Middle frontal gyrus (tissue), 1 donor: ENCODE results near the gene ATP2A3.
A peak's percentile ranks its signal among the peaks of the same experiment; 100 is the strongest.

Source experiments
- DNase-seq: peaks from one replicate; pipeline ENCODE4 v3.0.0-alpha.2; 2015; ENCODE audit warnings: low spot score; ENCODE audit errors: extremely low spot score

Gene ATP2A3

GRCh38 chr17:3928406-3928805 is 35.8 kb downstream of the ATP2A3 start:
- no peak for DNase-seq

GRCh38 chr17:3927628-3928340 is 36.5 kb downstream of the ATP2A3 start:
- DNase-seq: no peak

- no peak for DNase-seq
Measured at GRCh38 chr17:3926860-3927627, 37.2 kb downstream of the ATP2A3 start.

GRCh38 chr17:3925684-3926485 is 38.4 kb downstream of the ATP2A3 start:
- no peak for DNase-seq

GRCh38 chr17:3924512-3925350 is 39.5 kb downstream of the ATP2A3 start:
- DNase-seq: no peak

- DNase-seq: no peak
Measured at GRCh38 chr17:3923466-3924190, 40.6 kb downstream of the ATP2A3 start.

GRCh38 chr17:3922765-3923164 is 41.5 kb downstream of the ATP2A3 start:
- DNase-seq: no peak

GRCh38 chr17:3921502-3922319 is 42.5 kb downstream of the ATP2A3 start:
- DNase-seq: no peak

- DNase-seq: no peak
Measured at GRCh38 chr17:3921006-3921405, 43.2 kb downstream of the ATP2A3 start.

- DNase-seq: no peak
Measured at GRCh38 chr17:3919123-3919624, 45.1 kb downstream of the ATP2A3 start.

- no peak for DNase-seq
Measured at GRCh38 chr17:3918372-3919122, 45.7 kb downstream of the ATP2A3 start.

GRCh38 chr17:3917391-3917931 is 46.8 kb downstream of the ATP2A3 start:
- no peak for DNase-seq

GRCh38 chr17:3916825-3917224 is 47.4 kb downstream of the ATP2A3 start:
- DNase-seq: no peak

GRCh38 chr17:3915995-3916696 is 48.1 kb downstream of the ATP2A3 start, which contains the start of gene P2RX1:
TSS of gene P2RX1 (minus strand) at chr17:3916465. CDS start at chr17:3916225, 240 bp downstream.
- no peak for DNase-seq

GRCh38 chr17:3915581-3915994 is 48.6 kb downstream of the ATP2A3 start:
- DNase-seq: no peak

- DNase-seq: no peak
Measured at GRCh38 chr17:3914312-3914670, 49.9 kb downstream of the ATP2A3 start.

- peak; percentile 37 for DNase-seq
Measured at GRCh38 chr17:3913531-3914311, 50.5 kb downstream of the ATP2A3 start.
